ENCODE results near the gene LRRC51.

Gene LRRC51

GRCh38 chr11:72080326-72081183 is at the start of gene LRRC51, which contains the start of gene NUMA1:
Gene LRRC51, plus strand, starts transcription at chr11:72080850. Its CDS starts 8,234 bp downstream, at chr11:72089084.
Gene NUMA1, minus strand, starts transcription at chr11:72080542. Its CDS starts 44,599 bp downstream, at chr11:72035943.
- DNase-seq (ENCODE audit: low read depth) = peak; percentile 100

- no peak for DNase-seq (ENCODE audit: low read depth)
These were observed 44.0 kb upstream of the LRRC51 start for GRCh38 chr11:72036687-72037086.

- no peak for DNase-seq (ENCODE audit: low read depth)
These were observed 42.9 kb upstream of the LRRC51 start for GRCh38 chr11:72037554-72038311.

- DNase-seq (ENCODE audit: low read depth) = no peak
These were observed 42.2 kb upstream of the LRRC51 start for GRCh38 chr11:72038491-72038890.

- no peak for DNase-seq (ENCODE audit: low read depth)
These were observed 41.4 kb upstream of the LRRC51 start for GRCh38 chr11:72039031-72039855.

- DNase-seq (ENCODE audit: low read depth) = no peak
These were observed 40.7 kb upstream of the LRRC51 start for GRCh38 chr11:72039856-72040401.

GRCh38 chr11:72040491-72041363 is 39.9 kb upstream of the LRRC51 start:
- peak; percentile 88 for DNase-seq (ENCODE audit: low read depth)

- peak; percentile 41 for DNase-seq (ENCODE audit: low read depth)
These were observed 39.1 kb upstream of the LRRC51 start for GRCh38 chr11:72041364-72042063.

- no peak for DNase-seq (ENCODE audit: low read depth)
These were observed 38.4 kb upstream of the LRRC51 start for GRCh38 chr11:72042064-72042745.

- DNase-seq (ENCODE audit: low read depth) = no peak
These were observed 34.8 kb upstream of the LRRC51 start for GRCh38 chr11:72045849-72046248.

GRCh38 chr11:72048766-72049460 is 31.7 kb upstream of the LRRC51 start:
- DNase-seq (ENCODE audit: low read depth) = no peak

- DNase-seq (ENCODE audit: low read depth) = no peak
These were observed 22.1 kb upstream of the LRRC51 start for GRCh38 chr11:72058416-72059034.

- no peak for DNase-seq (ENCODE audit: low read depth)
These were observed 18.8 kb upstream of the LRRC51 start for GRCh38 chr11:72061739-72062396.

- no peak for DNase-seq (ENCODE audit: low read depth)
These were observed 13.8 kb upstream of the LRRC51 start for GRCh38 chr11:72066855-72067254.

GRCh38 chr11:72067266-72067665 is 13.4 kb upstream of the LRRC51 start:
- DNase-seq (ENCODE audit: low read depth) = no peak

GRCh38 chr11:72067676-72068075 is 13.0 kb upstream of the LRRC51 start:
- DNase-seq (ENCODE audit: low read depth) = no peak

- no peak for DNase-seq (ENCODE audit: low read depth)
These were observed 11.4 kb upstream of the LRRC51 start for GRCh38 chr11:72069200-72069599.

GRCh38 chr11:72069787-72070251 is 10.8 kb upstream of the LRRC51 start:
- DNase-seq (ENCODE audit: low read depth) = peak; percentile 76

Measured in HS-27A (cell line).